Hepatocyte (in vitro differentiated cells): ENCODE data around the gene HMCN1.

Source experiments
- CTCF ChIP-seq: fragments of 200-600 bp; sonication (generic); IDR thresholded peaks from 2 replicates; pipeline ENCODE4 v1.5.1; 2016; ENCODE audit warnings: antibody characterized with exemption, mild to moderate bottlenecking; ENCODE audit not compliant: poor library complexity
- EZH2 ChIP-seq: fragments of 200-600 bp; sonication (generic); IDR thresholded peaks from 2 replicates; pipeline ENCODE4 v1.6.1; 2016; ENCODE audit warnings: antibody characterized with exemption, mild to moderate bottlenecking, borderline replicate concordance

GRCh38 chr1:185813401-185813979, 79.3 kb downstream of the HMCN1 start:
- no peak for TF ChIP-seq EZH2
- TF ChIP-seq CTCF = peak; percentile 70
